ENCODE measurements around the gene STARD9. TPM values are rescaled to one million over a fixed set of nuclear protein-coding genes. Genes with fewer than 3 reads are reported as not detected.
"Not testable (repeated sequence)": the region's sequence is repeated elsewhere in the genome, so short reads cannot be mapped to it uniquely, and the experiment has no call there.

STARD9 gene
- total RNA-seq, 2 experiments from 2014 or later: 8.8 to 11.6 TPM

DNA sequence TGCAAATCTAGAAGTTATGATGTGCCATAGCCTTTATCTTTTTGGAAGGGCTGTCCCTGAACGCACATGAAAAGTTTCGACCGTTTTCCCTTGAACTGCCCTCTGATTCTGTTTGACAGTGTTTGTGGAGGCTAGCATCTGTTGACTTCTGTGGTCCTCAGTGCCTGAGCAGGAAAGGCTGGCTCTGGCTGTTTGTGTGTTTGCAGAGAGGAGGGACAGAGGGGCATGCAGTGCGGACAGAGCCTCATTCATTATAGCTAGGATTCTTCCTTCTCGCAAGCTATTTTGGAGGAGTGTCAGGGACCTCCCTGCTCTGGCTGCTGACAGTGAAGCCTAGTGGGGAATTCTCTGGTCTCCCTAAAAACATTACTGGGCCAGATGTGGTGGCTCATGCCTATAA is 97.0 kb downstream of the STARD9 start:
- Mint-ChIP-seq H3K4me3 (no peak overlapping the region), H3K4me1 (no peaks in the 10 kb centered on the region), H3K27me3 (no peaks in the 10 kb centered on the region), H3K27ac (no peak overlapping the region), H3K36me3 (ENCODE audit: low read depth) (peaks cover 3% of the 10 kb centered on the region), H3K9me3 (no peaks in the 10 kb centered on the region)
- no peak for DNase-seq
- ChIA-PET POLR2A (no interaction called here), CTCF (interaction anchor here (0.6 kb wide), 1 partner anchor 41 kb away, joined by 3 read pairs; no protein-coding TSS in a partner anchor)

DNA sequence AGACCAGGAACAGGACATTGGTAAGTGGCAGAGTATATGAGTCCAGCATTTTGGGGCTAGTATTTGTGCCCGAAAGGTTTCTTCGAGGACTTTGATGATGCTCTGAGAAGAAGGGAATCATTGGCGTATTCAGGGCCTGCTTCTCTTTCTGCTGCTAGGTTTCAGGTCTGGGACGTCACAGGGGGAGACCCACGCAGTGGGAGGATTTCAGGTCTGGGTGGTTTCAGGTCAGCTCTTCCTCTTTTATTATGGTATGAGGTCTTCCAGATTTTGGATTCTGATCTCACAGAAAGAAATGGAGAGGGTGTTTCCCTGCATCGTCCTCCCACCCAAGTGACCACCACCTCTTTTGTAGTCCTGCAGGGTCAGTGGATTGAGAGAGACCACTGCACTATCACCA is 99.1 kb downstream of the STARD9 start:
- H3K27me3 Mint-ChIP-seq: no peaks in the 10 kb centered on the region
- CTCF ChIA-PET: interaction anchor here (1.0 kb wide), 1 partner anchor 249 kb away, joined by 5 read pairs; no protein-coding TSS in a partner anchor
- DNase-seq: no peak
- POLR2A ChIA-PET: no interaction called here
- H3K4me1 Mint-ChIP-seq: peaks cover 5% of the 10 kb centered on the region
- H3K27ac Mint-ChIP-seq: no peak overlapping the region
- H3K36me3 Mint-ChIP-seq (ENCODE audit: low read depth): peaks cover 6% of the 10 kb centered on the region
- H3K4me3 Mint-ChIP-seq: no peak overlapping the region
- H3K9me3 Mint-ChIP-seq: no peaks in the 10 kb centered on the region

DNA sequence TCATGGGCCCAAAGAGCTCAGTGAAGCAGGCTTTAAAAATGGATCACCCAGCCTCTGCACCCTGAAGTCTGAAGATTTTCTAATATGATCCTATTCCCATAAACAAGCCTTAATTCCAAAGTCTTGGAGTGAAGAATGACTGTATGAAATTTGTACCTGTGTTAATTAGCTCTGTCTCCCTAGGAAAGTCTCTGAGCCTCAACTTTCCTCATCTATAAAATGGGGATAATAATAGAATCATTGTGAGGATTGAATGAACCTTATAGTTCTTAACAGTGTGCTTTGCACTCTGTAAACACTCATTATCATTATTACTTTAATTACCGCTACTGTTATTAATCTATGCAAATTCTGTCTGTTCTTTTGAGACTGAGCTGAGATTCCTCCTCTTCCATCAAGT is 99.6 kb downstream of the STARD9 start:
- ChIA-PET POLR2A (no interaction called here), CTCF (interaction anchor here (1.0 kb wide), 2 partner anchors 248 to 251 kb away, joined by 3 to 5 read pairs; no protein-coding TSS in a partner anchor)
- Mint-ChIP-seq H3K4me3 (no peak overlapping the region), H3K27ac (no peak overlapping the region), H3K9me3 (no peaks in the 10 kb centered on the region), H3K36me3 (ENCODE audit: low read depth) (peaks cover 5% of the 10 kb centered on the region), H3K4me1 (peaks cover 9% of the 10 kb centered on the region), H3K27me3 (no peaks in the 10 kb centered on the region)
- DNase-seq: no peak

DNA sequence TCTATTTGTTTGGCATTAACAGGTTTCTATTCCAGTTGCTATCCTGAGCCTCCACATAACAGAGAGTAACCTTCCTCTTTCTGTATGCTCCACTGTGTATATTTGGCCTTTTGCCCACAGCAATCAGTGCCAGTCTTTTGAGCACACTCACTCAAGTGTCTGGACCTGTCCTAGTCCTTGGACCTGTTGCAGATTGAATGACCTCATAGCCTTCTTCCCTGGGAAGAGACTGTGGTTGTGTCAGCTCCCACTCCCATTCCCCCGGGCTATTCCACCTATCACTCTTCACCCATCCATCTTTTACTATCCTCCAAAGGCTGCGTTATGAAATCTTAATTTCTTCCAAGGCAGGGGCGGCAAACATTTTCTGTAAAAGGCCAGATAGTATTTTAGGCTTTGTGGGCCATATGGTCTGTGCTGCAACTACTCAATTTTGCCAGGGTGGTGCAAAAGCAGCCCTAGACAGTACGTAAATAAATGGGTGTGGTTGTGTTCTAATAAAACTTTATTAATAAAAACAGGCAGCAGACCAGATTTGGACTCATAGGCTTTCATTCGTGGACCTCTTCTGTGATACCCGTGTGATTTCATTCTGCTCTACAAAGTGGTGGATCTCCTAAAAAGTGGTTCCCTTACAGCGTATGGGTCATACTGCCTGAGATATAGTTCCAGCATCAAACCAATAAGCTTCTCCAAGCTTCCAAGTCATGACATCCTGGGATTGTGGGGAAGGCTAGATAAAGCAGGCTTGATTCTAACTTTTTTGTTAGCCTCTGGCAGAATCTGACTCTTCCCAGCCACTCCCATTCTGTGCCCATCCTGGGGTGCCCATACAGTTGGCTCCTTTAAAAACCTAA is 104.1 kb downstream of the STARD9 start:
- H3K9me3 Mint-ChIP-seq: no peaks in the 10 kb centered on the region
- H3K27me3 Mint-ChIP-seq: no peaks in the 10 kb centered on the region
- DNase-seq: no peak
- H3K36me3 Mint-ChIP-seq (ENCODE audit: low read depth): peaks cover 18% of the 10 kb centered on the region
- H3K4me1 Mint-ChIP-seq: peaks cover 16% of the 10 kb centered on the region
- H3K27ac Mint-ChIP-seq: no peak overlapping the region
- H3K4me3 Mint-ChIP-seq: no peak overlapping the region
- CTCF ChIA-PET: interaction anchor here (0.6 to 1.0 kb wide), 2 partner anchors 73 to 96 kb away, joined by 3 to 4 read pairs; no protein-coding TSS in a partner anchor
- POLR2A ChIA-PET: no interaction called here

DNA sequence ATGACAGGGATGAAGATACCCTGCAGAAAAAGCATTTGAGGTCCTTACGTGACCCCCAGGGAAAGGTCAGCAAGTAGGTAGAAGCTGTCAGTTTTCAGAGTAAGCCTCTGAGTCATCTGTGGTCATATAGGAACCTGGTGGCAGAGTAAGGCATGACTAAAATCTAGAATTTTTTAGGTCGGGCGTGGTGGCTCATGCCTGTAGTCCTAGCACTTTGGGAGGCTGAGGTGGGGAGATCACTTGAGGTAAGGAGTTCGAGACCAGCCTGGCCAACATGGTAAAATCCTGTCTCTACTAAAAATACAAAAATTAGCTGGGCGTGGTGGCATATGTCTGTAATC is 104.7 kb downstream of the STARD9 start:
- H3K4me3 Mint-ChIP-seq, POLR2A ChIA-PET, H3K27ac Mint-ChIP-seq, H3K9me3 Mint-ChIP-seq, H3K27me3 Mint-ChIP-seq: not testable (repeated sequence)
- CTCF ChIA-PET: interaction anchor here (0.6 to 1.7 kb wide), 4 partner anchors 10 to 95 kb away, joined by 3 to 6 read pairs (median 4); no protein-coding TSS in a partner anchor
- Mint-ChIP-seq H3K4me1 (peaks cover 16% of the 10 kb centered on the region), H3K36me3 (ENCODE audit: low read depth) (peaks cover 18% of the 10 kb centered on the region)
- peak; percentile 32 for DNase-seq

DNA sequence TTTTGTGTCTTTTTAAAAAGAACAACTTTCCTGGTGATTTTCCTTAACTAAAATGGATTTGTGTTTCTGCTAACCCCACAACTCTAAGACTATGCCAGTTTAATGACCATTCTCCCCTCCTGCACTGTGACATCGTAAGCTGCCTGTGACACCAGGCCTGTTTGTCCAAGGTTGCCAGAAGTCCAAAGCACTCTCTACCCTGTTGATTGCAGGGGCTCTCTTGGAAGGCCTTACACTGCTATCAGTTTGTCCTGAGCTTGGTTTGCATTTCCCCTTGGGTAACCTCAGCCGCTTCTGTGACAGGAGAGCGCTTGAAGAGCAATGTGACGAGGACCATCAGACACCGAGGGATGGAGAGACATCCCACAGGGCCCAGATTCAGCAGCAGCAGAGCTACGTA is 105.7 kb downstream of the STARD9 start:
- CTCF ChIA-PET: interaction anchor here (1.4 to 1.7 kb wide), 2 partner anchors 9 to 86 kb away, joined by 3 to 6 read pairs; no protein-coding TSS in a partner anchor
- Mint-ChIP-seq H3K27me3 (no peaks in the 10 kb centered on the region), H3K4me3 (no peak overlapping the region), H3K4me1 (peaks cover 16% of the 10 kb centered on the region), H3K9me3 (no peaks in the 10 kb centered on the region), H3K36me3 (ENCODE audit: low read depth) (peaks cover 18% of the 10 kb centered on the region), H3K27ac (no peak overlapping the region)
- DNase-seq: no peak
- POLR2A ChIA-PET: no interaction called here

DNA sequence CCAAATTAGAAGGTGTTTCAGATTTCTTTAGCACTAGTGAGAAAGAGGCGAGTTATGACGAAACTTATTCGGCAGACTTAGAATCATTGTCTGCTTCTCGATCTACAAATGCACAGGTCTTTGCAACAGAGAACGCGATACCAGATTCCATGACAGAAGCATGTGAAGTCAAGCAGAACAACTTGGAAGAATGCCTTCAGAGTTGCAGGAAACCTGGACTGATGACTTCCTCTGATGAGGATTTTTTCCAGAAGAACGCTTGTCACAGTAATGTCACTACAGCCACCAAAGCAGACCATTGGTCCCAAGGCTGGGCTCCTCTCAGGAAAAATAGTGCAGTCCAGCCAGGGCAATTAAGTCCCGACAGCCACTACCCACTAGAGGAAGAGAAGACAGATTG is 110.9 kb downstream of the STARD9 start:
- POLR2A ChIA-PET: no interaction called here
- Mint-ChIP-seq H3K27me3 (no peaks in the 10 kb centered on the region), H3K4me3 (no peak overlapping the region), H3K4me1 (peaks cover 11% of the 10 kb centered on the region), H3K27ac (no peak overlapping the region), H3K36me3 (ENCODE audit: low read depth) (peaks cover 13% of the 10 kb centered on the region), H3K9me3 (no peaks in the 10 kb centered on the region)
- no peak for DNase-seq
- CTCF ChIA-PET: interaction anchor here (1.1 to 1.6 kb wide), 2 partner anchors 48 to 93 kb away, joined by 3 read pairs; no protein-coding TSS in a partner anchor

DNA sequence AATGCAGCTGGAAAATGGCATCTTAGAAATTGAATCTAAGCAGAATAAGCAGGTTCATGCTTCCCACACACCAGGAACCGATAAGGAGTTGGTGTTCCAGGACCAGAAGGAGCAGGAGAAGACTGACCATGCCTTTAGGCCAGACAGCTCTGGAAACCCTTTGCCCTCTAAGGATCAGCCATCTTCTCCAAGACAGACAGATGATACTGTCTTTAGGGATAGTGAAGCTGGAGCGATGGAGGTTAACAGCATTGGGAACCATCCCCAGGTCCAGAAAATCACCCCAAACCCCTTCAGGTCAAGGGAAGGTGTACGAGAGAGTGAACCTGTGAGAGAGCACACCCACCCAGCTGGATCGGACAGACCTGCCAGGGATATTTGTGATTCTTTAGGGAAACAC is 112.3 kb downstream of the STARD9 start:
- H3K27ac Mint-ChIP-seq: no peak overlapping the region
- ChIA-PET CTCF (interaction anchor here (1.1 kb wide), 1 partner anchor 16 kb away, joined by 3 read pairs; no protein-coding TSS in a partner anchor), POLR2A (no interaction called here)
- H3K4me3 Mint-ChIP-seq: no peak overlapping the region
- H3K36me3 Mint-ChIP-seq (ENCODE audit: low read depth): peaks cover 7% of the 10 kb centered on the region
- H3K27me3 Mint-ChIP-seq: no peaks in the 10 kb centered on the region
- no peaks in the 10 kb centered on the region for H3K9me3 Mint-ChIP-seq
- peaks cover 16% of the 10 kb centered on the region for H3K4me1 Mint-ChIP-seq
- no peak for DNase-seq

DNA sequence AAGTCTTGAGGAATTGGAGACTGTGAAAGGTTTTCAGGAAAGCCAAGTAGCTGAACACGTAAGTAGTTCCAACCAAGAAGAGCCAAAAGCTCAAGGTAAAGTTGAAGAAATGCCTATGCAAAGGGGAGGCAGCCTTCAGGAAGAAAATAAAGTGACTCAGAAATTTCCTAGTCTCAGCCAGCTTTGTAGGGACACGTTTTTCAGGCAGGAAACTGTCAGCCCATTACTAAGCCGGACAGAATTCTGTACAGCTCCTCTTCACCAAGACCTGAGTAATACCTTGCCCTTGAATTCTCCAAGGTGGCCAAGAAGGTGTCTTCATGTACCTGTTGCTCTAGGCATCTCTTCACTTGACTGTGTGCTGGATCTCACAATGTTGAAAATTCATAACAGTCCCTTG is 112.9 kb downstream of the STARD9 start:
- Mint-ChIP-seq H3K9me3 (no peaks in the 10 kb centered on the region), H3K4me1 (peaks cover 16% of the 10 kb centered on the region), H3K27ac (no peak overlapping the region), H3K36me3 (ENCODE audit: low read depth) (peaks cover 4% of the 10 kb centered on the region), H3K27me3 (no peaks in the 10 kb centered on the region), H3K4me3 (no peak overlapping the region)
- POLR2A ChIA-PET: no interaction called here
- CTCF ChIA-PET: interaction anchor here (1.1 kb wide), 1 partner anchor 15 kb away, joined by 3 read pairs; no protein-coding TSS in a partner anchor
- no peak for DNase-seq

DNA sequence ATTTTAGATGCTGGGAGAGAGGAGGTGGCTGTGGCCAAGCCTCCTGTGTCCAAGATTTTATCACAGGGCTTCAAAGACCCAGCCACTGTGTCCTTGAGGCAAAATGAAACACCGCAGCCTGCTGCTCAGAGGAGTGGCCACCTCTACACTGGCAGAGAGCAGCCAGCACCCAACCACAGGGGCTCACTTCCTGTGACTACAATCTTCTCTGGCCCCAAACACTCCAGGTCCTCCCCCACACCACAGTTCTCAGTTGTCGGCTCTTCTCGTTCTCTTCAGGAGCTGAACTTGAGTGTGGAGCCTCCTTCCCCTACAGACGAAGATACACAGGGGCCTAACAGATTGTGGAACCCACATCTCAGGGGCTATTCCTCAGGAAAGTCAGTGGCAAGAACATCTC is 115.9 kb downstream of the STARD9 start:
- Mint-ChIP-seq H3K27me3 (no peaks in the 10 kb centered on the region), H3K4me1 (peaks cover 16% of the 10 kb centered on the region), H3K27ac (no peak overlapping the region), H3K4me3 (no peak overlapping the region), H3K36me3 (ENCODE audit: low read depth) (no peaks in the 10 kb centered on the region), H3K9me3 (no peaks in the 10 kb centered on the region)
- CTCF ChIA-PET: no interaction called here
- no peak for DNase-seq
- POLR2A ChIA-PET: no interaction called here

DNA sequence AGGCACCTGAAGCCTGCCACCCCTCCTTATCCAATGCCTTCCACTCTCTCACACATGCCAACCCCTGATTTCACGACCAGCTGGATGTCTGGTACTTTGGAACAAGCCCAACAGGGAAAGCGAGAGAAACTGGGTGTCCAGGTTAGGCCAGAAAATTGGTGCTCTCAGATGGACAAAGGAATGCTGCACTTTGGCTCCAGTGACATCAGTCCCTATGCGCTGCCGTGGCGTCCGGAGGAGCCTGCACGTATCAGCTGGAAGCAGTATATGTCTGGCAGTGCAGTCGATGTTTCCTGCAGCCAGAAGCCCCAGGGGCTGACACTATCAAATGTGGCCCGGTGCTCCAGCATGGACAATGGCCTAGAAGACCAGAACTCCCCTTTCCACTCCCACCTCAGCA is 116.4 kb downstream of the STARD9 start:
- ChIA-PET CTCF (no interaction called here), POLR2A (no interaction called here)
- Mint-ChIP-seq H3K4me3 (no peak overlapping the region), H3K4me1 (peaks cover 16% of the 10 kb centered on the region), H3K27ac (no peak overlapping the region), H3K27me3 (no peaks in the 10 kb centered on the region), H3K36me3 (ENCODE audit: low read depth) (no peaks in the 10 kb centered on the region), H3K9me3 (no peaks in the 10 kb centered on the region)
- DNase-seq: no peak

DNA sequence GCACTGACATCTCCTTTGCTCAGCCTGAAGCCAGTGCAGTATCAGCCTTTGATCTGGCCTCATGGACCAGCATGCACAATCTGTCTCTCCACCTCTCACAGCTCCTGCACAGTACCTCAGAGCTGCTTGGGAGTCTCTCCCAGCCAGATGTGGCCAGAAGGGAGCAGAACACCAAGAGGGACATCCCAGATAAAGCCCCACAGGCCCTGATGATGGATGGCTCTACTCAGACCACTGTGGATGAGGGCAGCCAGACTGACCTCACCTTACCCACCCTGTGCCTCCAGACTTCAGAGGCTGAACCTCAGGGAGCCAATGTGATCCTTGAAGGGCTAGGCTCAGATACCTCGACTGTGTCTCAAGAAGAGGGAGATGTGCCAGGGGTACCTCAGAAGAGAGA is 117.1 kb downstream of the STARD9 start:
- H3K4me1 Mint-ChIP-seq: peaks cover 16% of the 10 kb centered on the region
- H3K9me3 Mint-ChIP-seq: no peaks in the 10 kb centered on the region
- no peak overlapping the region for H3K4me3 Mint-ChIP-seq
- H3K27ac Mint-ChIP-seq: no peak overlapping the region
- POLR2A ChIA-PET: no interaction called here
- no peak for DNase-seq
- no peaks in the 10 kb centered on the region for H3K36me3 Mint-ChIP-seq (ENCODE audit: low read depth)
- CTCF ChIA-PET: no interaction called here
- H3K27me3 Mint-ChIP-seq: no peaks in the 10 kb centered on the region

DNA sequence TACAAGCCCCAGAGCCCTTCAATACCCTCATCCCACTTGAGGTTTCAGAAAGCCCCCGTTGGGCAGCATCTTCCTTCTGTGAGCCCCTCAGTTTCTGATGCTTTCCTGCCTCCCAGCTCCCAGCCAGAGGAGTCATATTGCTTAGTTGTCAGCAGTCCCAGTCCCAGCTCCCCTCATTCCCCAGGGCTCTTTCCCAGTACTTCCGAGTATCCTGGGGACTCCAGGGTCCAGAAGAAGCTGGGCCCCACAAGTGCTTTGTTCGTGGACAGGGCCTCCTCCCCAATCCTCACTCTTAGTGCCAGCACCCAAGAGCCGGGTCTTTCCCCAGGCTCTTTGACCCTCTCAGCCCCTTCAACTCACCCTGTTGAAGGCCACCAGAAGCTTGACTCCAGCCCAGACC is 117.6 kb downstream of the STARD9 start:
- H3K9me3 Mint-ChIP-seq: no peaks in the 10 kb centered on the region
- peaks cover 16% of the 10 kb centered on the region for H3K4me1 Mint-ChIP-seq
- no peaks in the 10 kb centered on the region for H3K36me3 Mint-ChIP-seq (ENCODE audit: low read depth)
- no peaks in the 10 kb centered on the region for H3K27me3 Mint-ChIP-seq
- DNase-seq: no peak
- POLR2A ChIA-PET: no interaction called here
- H3K27ac Mint-ChIP-seq: no peak overlapping the region
- CTCF ChIA-PET: no interaction called here
- no peak overlapping the region for H3K4me3 Mint-ChIP-seq

DNA sequence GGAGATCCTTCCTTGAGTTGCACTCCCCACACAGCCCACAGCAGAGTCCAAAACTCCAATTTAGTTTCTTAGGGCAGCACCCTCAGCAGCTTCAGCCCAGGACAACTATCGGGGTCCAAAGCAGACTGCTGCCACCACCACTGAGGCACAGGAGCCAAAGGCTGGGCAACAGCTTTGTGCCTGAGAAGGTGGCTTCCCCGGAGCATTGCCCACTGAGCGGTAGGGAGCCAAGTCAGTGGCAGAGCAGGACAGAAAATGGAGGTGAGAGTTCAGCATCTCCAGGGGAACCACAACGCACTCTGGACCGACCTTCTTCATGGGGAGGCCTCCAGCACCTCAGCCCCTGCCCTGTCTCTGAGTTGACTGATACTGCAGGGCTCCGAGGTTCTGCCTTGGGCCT is 118.1 kb downstream of the STARD9 start:
- peaks cover 16% of the 10 kb centered on the region for H3K4me1 Mint-ChIP-seq
- no peaks in the 10 kb centered on the region for H3K36me3 Mint-ChIP-seq (ENCODE audit: low read depth)
- ChIA-PET POLR2A (no interaction called here), CTCF (no interaction called here)
- H3K4me3 Mint-ChIP-seq: no peak overlapping the region
- H3K27ac Mint-ChIP-seq: no peak overlapping the region
- H3K9me3 Mint-ChIP-seq: no peaks in the 10 kb centered on the region
- no peak for DNase-seq
- H3K27me3 Mint-ChIP-seq: no peaks in the 10 kb centered on the region
